MM.1S (cell line): ENCODE data around the gene EYA2.

Source experiments
- DNase-seq: peaks from one replicate; pipeline ENCODE4 v3.0.0-alpha.2; 2015
- H2AFZ ChIP-seq: fragments of 300-600 bp; sonication (generic); 2 replicates; pipeline ENCODE4 v1.6.0; 2016; ENCODE audit warnings: antibody characterized with exemption, low read length
- H3F3A ChIP-seq: fragments of 300-600 bp; sonication (generic); 2 replicates; pipeline ENCODE4 v1.6.1; 2016; ENCODE audit warnings: mild to moderate bottlenecking, antibody characterized with exemption, low read length, moderate library complexity, mixed read lengths; ENCODE audit not compliant: insufficient read depth
- H3K27ac ChIP-seq: fragments of 300-600 bp; sonication (generic); 2 replicates; pipeline ENCODE4 v1.5.1; 2016; ENCODE audit warnings: mild to moderate bottlenecking, low read length
- H3K27me3 ChIP-seq: fragments of 300-600 bp; sonication (generic); replicated peaks from 2 replicates; pipeline ENCODE4 v1.6.0; 2016; ENCODE audit warnings: low read length; ENCODE audit not compliant: insufficient read depth
- H3K36me3 ChIP-seq: fragments of 300-600 bp; sonication (generic); replicated peaks from 2 replicates; pipeline ENCODE4 v1.6.1; 2016; ENCODE audit warnings: mild to moderate bottlenecking, low read length, mixed read lengths; ENCODE audit not compliant: insufficient read depth
- H3K4me1 ChIP-seq: fragments of 300-600 bp; sonication (generic); 2 replicates; pipeline ENCODE4 v1.6.1; 2016; ENCODE audit warnings: low read length, mixed read lengths
- H3K4me2 ChIP-seq: fragments of 300-600 bp; sonication (generic); 2 replicates; pipeline ENCODE4 v1.6.0; 2016; ENCODE audit warnings: low read depth, low read length
- H3K4me3 ChIP-seq: fragments of 300-600 bp; sonication (generic); 2 replicates; pipeline ENCODE4 v1.5.1; 2016; ENCODE audit warnings: low read length, mixed read lengths
- H3K79me2 ChIP-seq: fragments of 300-600 bp; sonication (generic); 2 replicates; pipeline ENCODE4 v1.6.1; 2016; ENCODE audit warnings: mixed run types, low read length, mixed read lengths
- H3K9ac ChIP-seq: fragments of 300-600 bp; sonication (generic); 2 replicates; pipeline ENCODE4 v1.6.1; 2016; ENCODE audit warnings: low read length, mixed read lengths
- H3K9me2 ChIP-seq: fragments of 300-600 bp; sonication (generic); replicated peaks from 2 replicates; pipeline ENCODE4 v1.6.1; 2016; ENCODE audit warnings: mild to moderate bottlenecking, low read length, mixed read lengths; ENCODE audit not compliant: insufficient read depth
- H3K9me3 ChIP-seq: fragments of 300-600 bp; sonication (generic); replicated peaks from 2 replicates; pipeline ENCODE4 v1.6.1; 2016; ENCODE audit warnings: mild to moderate bottlenecking, low read length, mixed read lengths; ENCODE audit not compliant: insufficient read depth
- H4K20me1 ChIP-seq: fragments of 300-600 bp; sonication (generic); 2 replicates; pipeline ENCODE4 v1.6.1; 2016; ENCODE audit warnings: mild to moderate bottlenecking, low read length, moderate library complexity, mixed read lengths; ENCODE audit not compliant: insufficient read depth
- CTCF ChIP-seq: fragments of 300-600 bp; sonication (generic); IDR thresholded peaks from 2 replicates; pipeline ENCODE4 v1.5.1; 2016; ENCODE audit warnings: antibody characterized with exemption, low read length, mixed read lengths
- EZH2 ChIP-seq: fragments of 300-600 bp; sonication (generic); optimal IDR thresholded peaks from 2 replicates; pipeline ENCODE3; 2017; ENCODE audit warnings: low read depth, mild to moderate bottlenecking, antibody characterized with exemption, low read length, mixed read lengths
- EZH2phosphoT487 ChIP-seq: fragments of 300-600 bp; sonication (generic); IDR thresholded peaks from 2 replicates; pipeline ENCODE4 v1.6.1; 2018; ENCODE audit warnings: antibody characterized with exemption, low read length

EYA2 gene

DNA sequence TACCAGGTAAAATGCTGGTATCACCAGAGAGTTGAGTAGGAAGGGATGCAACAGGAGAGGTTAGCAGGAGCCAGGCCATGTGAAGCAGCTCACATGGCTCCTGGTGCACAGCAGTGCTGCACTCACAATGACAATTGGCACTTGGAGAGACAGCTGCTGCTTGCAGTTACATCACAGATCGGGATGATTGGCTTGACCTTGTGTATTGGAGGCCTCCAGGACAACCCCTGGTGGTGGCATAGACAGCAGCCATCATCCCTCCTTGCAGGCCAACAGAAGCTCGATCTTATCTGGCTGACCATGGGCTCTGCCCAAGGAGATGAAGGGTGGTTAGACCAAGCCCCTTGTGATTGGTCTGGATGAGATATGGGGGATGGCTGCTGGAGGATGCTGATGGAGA lies 73.0 kb downstream of the EYA2 start:
- no peaks in the 10 kb centered on the region for H3K79me2 ChIP-seq
- no peak overlapping the region for H3K4me3 ChIP-seq
- no peaks in the 10 kb centered on the region for H3K9me2 ChIP-seq
- peaks cover 2% of the 10 kb centered on the region; the same call in 1 of the 2 replicates for H3K4me1 ChIP-seq
- no peak overlapping the region for H2AFZ ChIP-seq
- TF ChIP-seq EZH2 (no peak), EZH2phosphoT487 (no peak), CTCF (no peak)
- no peaks in the 10 kb centered on the region for H3K27me3 ChIP-seq
- no peaks in the 10 kb centered on the region for H4K20me1 ChIP-seq
- no peaks in the 10 kb centered on the region for H3F3A ChIP-seq
- H3K9me3 ChIP-seq: no peaks in the 10 kb centered on the region
- no peak overlapping the region for H3K9ac ChIP-seq
- H3K4me2 ChIP-seq: no peak overlapping the region
- DNase-seq: no peak
- no peak overlapping the region for H3K27ac ChIP-seq
- H3K36me3 ChIP-seq: no peaks in the 10 kb centered on the region

- Histone ChIP-seq H3K4me2 (no peak overlapping the region), H2AFZ (0 out of 2 replicates have a peak overlapping the region, but pooled peaks have one; percentile 25), H3K9me2 (no peaks in the 10 kb centered on the region), H4K20me1 (no peaks in the 10 kb centered on the region), H3K27ac (no peak overlapping the region), H3K79me2 (no peaks in the 10 kb centered on the region), H3K4me1 (no peaks in the 10 kb centered on the region), H3K36me3 (no peaks in the 10 kb centered on the region), H3K9ac (no peak overlapping the region), H3F3A (no peaks in the 10 kb centered on the region), H3K9me3 (no peaks in the 10 kb centered on the region), H3K4me3 (no peak overlapping the region), H3K27me3 (no peaks in the 10 kb centered on the region)
- no peak for TF ChIP-seq CTCF
- TF ChIP-seq EZH2: no peak
- no peak for TF ChIP-seq EZH2phosphoT487
- no peak for DNase-seq
Observed at GRCh38 chr20:46970937-46971630, 76.4 kb downstream of the EYA2 start.

DNA sequence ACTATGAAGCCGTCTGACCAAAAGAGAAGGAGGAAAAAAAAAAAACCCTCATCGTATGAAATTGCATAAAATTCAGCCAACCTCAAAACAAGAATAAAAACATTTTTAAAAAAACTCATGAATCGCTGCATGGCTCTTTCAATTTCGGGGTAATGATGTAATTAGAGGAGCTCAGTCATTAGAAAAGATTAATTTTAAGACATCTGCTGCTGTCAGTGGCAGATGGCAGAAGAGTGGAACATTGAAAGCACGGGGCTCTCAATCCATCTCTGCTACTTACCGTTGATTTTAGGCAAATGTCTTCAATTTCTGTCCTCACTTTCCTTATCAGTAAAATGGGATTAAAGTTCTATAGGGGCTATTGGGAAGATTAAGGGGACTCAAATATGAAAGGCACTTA lies 79.1 kb downstream of the EYA2 start:
- no peaks in the 10 kb centered on the region for H3K27me3 ChIP-seq
- no peak for TF ChIP-seq EZH2phosphoT487
- TF ChIP-seq EZH2: no peak
- no peak for TF ChIP-seq CTCF

More for the DNA sequence above, 79.1 kb downstream of the EYA2 start:
- no peak overlapping the region for H3K4me3 ChIP-seq
- no peaks in the 10 kb centered on the region for H4K20me1 ChIP-seq
- no peak overlapping the region for H3K9ac ChIP-seq
- H3K27ac ChIP-seq: no peak overlapping the region
- DNase-seq: no peak
- H2AFZ ChIP-seq: no peak overlapping the region
- no peaks in the 10 kb centered on the region for H3K4me1 ChIP-seq
- no peaks in the 10 kb centered on the region for H3K36me3 ChIP-seq
- no peaks in the 10 kb centered on the region for H3K79me2 ChIP-seq
- H3K9me3 ChIP-seq: no peaks in the 10 kb centered on the region
- no peak overlapping the region for H3K4me2 ChIP-seq
- no peaks in the 10 kb centered on the region for H3K9me2 ChIP-seq
- H3F3A ChIP-seq: no peaks in the 10 kb centered on the region
